DLD1 (cell line): ENCODE results near the gene CDH3.

Source experiments
- in situ Hi-C: cut with HindIII; loops from 2 replicates; pipeline ENCODE4 v1.10.0; 2017; ENCODE audit warnings: low sequenced_read_pairs

Gene CDH3

DNA sequence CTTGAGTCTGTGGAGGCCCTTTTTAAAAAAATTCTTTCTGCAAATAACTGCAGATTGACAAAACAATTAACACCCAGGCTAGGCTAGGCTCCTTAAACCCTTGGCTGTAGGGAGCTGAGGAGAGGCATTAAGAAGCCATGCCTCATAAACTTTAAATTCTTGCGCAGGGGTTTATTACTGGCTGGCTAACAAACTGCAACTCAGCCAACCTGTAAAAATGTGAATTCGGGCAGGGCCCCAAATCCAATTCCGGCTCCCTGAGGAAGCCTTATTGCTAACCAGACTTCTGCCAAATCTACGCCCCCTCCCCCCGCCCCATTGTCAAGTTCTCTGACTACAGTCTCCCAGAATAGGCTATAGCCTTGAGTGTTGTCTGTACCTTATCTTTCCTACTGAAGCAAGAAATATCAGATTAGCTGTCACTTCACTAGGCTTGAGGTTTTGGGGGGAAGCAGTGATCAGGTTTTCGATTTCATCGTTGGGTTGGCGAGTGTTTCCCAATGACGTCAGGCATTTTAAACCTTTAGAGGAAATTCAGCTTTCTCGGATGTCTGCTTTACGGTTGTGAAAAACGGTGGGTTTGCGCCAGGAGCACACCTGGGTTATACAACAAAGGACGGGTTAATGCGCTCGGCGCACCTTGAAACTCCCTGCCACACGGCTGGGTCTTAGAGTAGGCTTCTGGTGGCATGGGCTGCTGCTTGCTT is 2.0 kb downstream of the CDH3 start:
- in situ Hi-C loops: no loop called here

DNA sequence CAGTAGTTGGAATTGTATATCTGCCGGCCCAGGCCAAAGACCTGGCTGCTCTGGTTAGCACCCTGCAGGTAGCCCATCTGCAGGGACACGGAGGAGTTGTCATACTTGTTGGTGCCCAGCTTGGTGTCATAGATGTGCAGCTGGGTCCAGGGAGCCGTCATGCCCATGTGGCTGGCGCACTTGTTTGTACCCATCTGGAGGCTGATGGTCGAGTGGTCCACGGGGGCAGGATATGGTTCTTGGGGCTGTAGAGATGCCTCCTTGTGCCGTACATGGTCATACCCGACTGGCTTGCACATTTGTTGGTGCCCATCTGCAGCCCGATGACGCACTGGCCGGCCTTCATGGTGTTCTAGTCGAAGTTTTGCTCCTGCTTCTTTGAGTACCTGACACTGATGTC is 6.0 kb downstream of the CDH3 start:
- in situ Hi-C loops: no loop called here

DNA sequence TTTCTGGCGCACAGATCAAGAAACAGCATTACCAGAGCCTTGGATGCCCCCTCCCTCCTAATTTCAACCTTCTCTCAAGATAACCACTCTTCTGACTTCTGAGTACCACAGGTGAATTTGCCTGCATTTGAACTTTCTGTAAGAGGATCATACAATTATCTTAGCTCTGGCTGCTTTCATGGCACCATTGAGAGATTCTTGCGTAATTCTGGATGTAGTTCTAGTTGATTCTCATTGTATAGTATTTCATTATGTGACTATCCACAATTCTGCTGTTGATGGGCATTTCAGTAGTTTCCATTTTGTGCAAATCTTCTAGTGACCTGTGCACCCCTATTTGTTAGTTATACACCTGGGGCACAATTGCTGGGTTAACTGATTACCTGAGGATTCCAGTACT is 7.5 kb downstream of the CDH3 start:
- in situ Hi-C loops: no loop called here

DNA sequence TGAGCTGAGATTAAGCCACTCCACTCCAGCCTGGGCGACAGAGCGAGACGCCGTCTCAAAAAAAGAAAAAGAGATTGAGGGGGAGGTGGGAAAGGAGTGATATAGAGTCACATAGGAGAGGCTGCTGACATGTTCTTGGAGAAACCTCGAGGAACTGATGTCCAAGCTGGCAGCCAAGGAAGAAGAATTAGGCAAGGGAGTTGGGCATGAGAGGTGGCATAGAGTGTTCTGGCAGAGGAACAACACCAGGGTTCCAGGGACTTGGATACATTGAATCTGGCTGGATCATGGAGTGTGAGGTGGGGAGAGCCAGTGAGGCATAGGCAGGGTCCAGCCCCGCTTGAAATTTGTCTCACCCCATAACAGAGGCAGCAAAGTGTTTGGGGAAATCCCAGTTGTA is 10.7 kb downstream of the CDH3 start:
- in situ Hi-C loops: no loop called here

DNA sequence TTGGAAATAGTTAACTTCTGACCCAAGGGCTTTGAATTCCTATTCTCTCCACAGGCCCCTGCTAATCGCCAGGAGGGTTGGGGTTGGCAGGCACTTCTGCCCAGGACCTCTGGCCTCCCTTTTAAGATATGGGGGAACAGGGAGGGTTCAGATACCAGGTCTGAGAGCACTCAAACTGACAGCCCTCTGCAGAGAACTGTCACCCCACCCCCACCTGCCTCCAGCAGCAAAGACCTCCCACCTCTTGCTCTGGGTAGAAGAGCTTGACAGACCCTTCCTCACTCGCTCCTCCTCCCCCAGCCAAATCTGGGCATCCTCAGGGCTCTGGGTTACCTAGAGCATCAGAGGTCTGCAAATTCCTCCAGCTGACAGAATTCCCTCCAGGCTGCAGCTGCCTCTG is 11.6 kb downstream of the CDH3 start:
- in situ Hi-C loops: no loop called here

DNA sequence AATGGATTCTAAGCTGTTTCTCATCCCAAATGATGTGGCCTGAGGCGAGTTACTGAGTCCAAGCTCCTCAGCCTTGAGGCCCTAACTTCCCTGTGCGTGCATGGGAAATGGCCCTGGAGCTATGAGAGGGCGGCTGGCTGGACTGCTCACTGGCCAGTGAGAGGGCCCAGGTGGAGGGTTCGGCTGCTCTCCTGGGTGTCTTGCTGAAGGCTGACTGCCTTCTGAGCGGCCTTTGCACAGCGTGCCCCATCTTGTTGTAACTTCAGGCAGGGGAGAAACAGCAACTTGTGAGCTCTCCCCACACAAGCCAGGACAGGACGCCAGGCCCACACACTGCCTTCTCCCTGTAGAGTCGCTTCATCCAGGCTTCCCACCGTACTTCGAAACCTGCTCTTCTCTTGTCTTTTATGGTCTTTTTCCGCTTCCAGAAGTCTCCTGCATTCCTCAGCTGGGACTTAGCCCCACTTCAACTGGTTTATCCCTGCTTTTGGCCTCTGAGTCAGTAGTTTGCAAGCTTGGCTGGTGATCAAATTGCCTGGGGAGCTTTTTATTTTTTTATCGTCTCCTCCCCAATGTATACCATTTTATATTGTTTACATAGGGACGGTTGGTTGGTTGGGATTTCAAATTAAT is 13.3 kb downstream of the CDH3 start:
- in situ Hi-C loops: no loop called here

DNA sequence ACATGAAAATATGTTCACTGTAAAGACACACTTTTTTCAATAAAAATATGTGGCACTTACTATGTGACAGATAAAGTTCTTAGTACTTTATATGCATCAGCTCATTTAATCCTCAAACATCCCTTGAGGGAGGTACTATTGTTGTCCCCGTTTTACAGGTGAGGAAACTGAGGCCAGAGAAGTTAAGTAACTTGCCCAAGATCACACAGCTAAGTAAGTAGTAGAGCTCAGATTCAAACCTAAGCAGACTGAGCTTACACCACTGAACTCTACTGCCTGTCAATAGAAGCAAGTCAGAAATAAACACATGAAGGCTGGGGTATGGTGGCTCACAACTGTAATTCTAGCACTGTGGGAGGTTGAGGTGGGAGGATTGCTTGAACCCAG is 13.9 kb downstream of the CDH3 start:
- in situ Hi-C loops: no loop called here

DNA sequence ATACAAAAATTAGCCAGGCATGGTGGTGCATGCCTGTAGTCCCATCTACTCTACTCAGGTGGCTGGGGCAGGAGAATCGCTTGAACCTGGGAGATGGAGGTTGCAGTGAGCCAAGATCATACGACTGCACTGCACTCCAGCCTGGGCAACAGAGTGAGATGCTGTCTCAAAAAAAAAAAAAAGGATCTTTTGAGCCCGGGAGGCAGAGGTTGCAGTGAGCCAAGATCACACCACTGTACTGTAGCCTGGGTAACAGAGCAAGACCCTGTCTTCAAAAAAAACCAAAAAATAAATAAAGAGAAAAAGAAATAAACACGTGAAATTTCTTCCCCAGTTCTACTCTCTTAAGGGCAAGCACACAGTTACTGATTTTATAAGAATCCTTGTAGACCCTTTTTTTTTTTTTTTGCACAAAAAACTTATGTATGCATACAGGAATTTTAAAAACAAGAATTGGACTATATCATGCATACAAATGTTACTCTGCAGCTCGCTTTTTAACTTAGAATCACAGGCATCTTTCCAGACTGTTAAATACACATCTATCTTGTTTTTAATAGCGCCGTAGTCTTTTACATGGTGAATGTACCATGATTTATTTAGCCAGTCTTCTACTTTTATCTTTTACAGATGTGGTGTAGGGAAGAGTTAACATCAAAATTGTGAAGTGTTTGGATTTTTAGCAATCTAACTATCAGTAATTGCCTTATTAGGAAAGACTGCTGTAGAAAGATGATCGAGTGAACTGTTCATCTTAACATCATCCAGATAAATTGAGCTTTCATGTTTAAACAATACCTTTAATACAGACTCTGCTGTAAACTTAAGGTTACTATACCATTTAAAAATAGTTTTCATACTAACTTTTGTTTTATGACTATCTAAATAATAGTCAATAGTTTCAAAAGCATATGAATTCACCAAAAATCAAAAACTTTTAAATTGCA is 14.6 kb downstream of the CDH3 start:
- in situ Hi-C loops: no loop called here

DNA sequence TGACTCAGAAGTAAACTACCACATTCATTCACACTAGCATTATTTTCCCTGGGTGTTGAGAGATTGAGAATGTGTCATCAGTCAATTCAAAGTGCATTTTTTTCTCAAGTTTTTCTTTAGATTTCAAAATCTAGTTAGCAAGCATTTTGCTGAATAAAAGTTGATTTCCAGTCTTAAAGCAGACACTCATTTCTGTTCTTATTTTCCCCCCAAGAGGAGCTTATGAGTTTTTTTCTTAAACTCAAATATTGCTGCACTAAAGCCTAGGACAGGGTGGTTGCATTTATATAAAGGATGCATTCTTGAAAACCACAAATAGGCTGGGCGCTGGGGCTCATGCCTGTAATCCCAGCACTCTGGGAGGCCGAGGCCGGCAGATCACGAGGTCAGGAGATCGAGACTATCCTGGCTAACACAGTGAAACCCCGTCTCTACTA is 15.3 kb downstream of the CDH3 start:
- in situ Hi-C loops: no loop called here

DNA sequence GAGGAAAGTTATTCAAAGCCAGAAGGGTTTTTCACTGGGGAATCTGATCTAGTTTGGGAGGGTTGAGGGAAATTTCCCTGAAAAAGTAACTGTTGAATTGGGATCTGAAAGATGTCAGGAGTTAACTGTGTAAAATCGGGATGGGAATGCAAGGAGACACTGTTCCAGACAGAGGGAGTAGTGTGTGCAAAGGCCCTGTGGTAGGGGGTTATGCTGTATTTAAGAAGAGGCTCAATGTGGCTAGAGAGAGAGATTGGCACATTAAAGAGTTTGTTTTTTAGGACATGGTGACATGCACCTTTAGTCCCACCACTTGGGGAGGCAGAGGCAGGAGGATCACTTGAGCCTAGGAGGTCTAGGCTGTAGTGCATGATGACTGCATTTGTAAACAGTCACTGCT is 16.9 kb downstream of the CDH3 start:
- in situ Hi-C loops: no loop called here

DNA sequence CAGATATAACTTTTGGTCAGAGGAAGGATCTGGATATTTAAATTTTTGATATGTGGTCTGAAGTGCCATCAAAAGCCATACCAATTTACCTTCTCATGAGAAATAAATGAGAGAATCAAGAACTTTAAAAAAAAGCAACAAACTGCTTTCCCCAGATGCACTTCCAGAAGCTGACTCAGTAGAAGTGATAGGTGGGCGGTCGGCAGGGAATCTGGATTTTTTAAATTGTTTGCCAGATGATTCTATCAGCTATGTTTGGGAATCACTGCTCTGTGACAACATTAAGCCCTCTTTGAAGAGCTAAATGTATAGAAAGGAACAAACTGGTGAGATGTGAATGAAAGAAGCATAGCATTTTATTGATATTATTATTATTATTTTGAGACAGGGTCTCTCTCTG is 19.2 kb downstream of the CDH3 start:
- in situ Hi-C loops: no loop called here

DNA sequence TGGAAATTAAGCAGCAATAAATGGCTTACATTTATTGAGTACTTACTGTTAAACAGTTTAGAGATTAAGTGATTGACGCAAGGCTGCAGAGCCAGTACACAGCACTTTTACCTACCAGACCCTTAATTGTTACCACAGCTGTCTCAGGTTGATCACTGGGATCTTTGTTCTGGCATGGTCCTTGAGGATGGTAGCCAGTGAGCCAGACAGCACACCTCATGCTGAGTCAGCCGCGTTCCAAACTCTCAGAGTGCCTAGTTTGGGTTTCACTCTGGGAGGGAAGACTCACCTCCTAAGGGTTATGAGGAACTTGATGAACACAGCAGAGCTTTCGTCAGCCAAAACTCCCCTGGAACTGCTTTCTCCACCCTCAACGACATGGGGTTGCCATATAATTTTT is 20.4 kb downstream of the CDH3 start:
- in situ Hi-C loops: no loop called here

DNA sequence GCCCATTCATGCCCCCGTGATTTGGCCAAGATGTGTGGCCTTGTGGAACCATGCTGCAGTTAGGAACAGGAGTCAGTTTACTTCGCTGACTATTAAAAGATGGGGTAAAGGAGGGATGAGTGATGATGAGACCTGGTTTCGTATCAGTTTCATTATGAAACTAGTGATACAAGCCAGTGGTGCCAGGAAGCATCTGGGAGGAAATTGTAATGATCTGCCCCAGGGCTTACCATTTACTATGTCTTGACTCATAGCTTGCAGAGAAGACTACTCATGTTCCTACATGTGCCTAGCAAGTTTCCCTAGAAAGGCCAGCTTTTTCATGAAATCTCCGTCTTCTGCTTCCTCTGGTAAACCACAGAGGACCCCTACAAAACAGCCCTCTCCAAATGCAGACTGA is 23.2 kb downstream of the CDH3 start:
- in situ Hi-C loops: no loop called here

DNA sequence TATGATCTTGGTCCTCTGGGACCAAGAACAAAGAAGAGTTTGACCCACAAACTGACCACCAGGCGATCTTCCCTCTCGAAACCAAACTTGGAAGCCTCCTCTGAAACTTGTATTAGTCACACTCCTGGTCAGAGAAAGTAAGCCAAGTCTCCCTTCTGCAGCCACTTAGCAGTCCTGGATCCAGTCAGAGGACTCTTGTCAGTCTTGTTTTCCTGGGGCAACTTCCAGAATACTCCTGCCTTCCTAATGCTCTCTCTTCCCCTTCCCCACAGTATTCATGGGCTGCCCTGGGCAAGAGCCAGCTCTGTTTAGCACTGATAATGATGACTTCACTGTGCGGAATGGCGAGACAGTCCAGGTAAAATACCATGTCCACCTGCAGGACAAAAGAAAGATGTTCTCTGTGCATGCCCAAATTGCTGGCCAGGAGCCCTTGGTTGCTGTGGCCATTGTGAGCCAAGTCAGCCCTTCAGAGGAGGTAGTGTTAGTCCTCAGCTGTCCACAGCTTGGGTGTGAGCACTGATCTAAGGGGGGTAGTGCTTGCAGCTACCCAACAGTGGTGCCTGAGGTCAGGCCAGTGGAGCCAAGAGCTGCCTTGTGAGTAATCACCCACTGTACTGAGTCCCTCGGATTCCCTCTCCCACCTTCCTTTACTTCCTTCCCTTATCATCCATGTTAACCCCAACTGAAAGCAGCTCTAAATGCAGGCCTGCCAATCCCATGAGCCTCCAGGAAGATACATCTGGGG is 31.2 kb downstream of the CDH3 start:
- in situ Hi-C loops: no loop called here

DNA sequence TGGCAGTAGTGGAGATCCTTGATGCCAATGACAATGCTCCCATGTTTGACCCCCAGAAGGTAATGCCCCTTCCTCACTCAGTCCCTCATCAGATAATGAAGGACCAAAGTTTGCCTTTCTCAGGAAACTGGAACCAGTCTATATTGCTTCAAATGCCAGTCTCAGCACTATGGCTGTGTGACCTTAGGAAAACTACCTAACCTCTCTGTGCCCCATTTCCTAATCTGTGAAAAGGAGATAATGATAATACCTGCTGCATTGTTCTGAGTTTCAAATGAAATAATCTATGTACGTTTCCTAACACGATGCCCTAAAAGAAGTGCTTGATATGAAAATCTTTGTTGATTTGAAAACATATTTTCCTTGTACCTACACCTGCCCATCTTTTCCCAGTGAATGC is 35.9 kb downstream of the CDH3 start:
- in situ Hi-C loops: no loop called here

DNA sequence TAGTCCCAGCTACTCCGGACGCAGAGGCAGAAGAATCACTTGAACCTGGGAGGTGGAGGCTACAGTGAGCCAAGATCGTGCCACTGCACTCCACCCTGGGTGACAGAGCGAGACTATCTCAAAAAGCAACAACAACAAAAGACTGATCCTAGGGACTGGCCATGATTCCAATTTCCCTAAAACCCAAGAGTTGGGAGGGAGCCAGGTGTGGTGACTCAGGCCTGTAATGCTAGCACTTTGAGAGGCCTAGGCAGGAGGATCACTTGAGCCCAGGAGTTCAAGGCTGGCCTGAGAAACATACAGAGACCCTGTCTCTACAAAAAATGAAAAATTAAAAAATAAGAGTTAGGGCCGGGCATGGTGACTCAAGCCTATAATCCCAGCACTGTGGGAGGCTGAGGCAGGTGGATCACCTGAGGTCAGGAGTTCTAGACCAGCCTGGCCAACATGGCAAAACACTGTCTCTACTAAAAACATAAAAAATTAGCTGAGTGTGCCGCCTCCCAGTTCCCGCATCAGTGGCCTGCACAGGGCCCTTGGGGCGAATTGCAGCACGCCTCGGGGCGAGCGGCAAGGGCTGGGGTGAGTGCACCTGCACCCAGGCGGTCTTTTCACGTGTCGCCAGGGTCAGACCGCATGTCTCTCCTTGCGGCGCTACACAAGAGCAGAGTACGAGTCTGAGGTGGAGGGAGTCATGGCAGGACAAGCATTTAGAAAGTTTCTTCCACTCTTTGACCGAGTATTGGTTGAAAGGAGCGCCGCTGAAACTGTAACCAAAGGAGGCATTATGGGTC is 40.8 kb downstream of the CDH3 start:
- in situ Hi-C loops: no loop called here

DNA sequence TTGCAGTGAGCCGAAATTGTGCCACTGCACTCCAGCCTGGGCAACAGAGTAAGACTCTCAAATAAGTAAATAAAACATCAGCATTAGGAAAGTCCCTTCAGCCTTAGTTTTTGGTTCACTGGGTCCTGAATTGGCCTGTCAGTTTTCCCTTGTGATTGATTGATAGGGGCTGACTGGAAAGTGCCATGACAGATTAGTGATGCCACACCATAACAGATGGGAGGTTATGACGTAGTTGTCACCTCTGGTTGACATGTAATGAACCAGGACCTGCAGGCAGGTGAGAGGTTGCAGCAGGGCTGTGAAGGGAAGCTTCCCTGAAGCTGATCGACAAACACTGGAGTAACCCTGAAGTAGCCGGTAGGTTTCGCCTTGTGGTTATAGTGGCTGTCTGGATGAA is 41.8 kb downstream of the CDH3 start:
- in situ Hi-C loops: no loop called here

DNA sequence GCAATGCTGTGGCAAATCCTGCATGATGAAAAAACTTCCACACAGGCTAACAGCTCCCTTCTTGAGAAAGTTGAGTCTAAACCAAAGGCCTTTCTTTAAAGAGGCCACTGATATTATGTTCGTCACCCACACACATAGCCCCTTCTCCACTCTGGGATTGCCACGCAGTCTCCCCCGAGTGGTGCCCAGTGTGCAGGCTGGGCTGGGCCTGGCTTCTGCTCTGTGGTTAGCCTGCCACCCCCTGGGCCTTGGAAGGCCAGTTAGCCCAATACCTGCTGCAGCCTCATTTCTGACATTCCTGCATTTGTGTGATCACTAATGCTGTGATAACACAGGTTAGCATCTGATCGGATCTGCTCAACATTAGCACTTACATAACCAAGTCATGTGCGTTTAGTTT is 44.8 kb downstream of the CDH3 start:
- in situ Hi-C loops: no loop called here

DNA sequence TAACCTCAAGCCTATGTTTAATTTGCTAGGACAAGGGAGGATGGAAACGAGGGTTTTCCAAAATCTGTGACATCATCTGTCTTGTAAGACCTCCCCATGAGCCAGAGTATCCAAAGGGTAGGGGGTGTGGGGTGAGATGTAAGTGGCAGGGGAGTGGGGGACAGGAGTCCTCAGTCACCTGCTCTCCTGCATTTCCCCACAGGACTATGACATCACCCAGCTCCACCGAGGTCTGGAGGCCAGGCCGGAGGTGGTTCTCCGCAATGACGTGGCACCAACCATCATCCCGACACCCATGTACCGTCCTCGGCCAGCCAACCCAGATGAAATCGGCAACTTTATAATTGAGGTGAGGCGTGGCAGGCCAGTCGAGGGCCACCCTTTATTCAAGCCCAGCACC is 50.5 kb downstream of the CDH3 start:
- in situ Hi-C loops: no loop called here

DNA sequence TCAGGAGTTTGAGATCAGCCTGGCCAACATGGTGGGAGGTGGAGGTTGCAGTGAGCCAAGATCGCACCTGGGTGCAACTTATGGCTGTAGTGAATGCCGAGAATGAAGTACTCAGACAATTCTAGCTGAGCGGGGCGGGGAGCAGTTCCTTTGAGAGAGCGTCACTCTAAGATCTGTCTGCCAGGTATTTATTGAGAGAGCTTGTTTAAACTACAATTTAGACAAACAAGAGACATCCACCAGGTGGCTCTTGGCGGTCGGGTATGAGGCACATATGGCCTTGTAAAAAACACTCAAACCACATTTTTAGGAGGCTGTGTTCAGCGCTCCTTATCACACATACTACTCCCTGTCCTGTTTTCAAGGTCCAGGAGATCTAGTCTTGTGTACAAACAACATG is 51.4 kb downstream of the CDH3 start:
- in situ Hi-C loops: no loop called here
